ENCODE data around the gene CCDC57.

The CCDC57 gene

DNA sequence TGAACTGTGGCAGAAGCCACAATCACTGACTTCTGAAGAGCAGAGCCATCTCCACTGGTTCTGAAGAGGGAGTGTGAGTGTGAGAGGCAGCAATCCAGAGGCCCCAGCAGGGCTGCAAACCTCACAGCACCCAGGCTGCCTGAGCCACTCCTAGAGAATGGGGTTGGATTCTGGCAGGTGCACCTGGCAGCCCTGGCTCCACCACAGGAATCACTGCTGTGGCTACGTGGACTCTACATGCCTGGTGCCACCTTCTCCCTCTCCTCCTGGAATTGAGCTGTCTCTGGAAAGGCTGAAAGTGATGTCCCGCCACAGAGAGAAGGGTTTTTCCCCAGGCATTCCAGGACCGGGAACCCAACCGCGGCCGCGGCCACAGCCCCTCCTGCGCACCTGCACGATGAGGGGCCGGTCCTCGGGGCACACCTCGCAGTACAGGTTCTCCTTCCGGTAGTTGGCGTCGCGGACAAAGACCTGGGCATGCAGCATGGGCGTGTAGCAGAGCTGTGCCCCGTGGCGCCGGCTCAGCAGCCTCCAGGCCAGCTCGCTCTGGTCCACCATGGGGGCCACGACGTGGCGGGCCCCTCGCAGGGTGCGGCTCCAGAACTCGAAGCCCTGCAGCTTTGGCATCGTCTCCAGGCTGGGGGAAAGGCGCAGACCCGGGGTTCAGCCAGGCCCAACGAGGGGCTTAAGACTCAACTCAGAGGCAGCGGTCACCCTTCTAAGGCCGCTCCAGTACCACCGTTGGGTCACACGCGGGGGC, 148.0 kb downstream of the CCDC57 start:
- no peak for DNase-seq (ENCODE audit: low read depth in 2 of 2, low spot score in 1 of 2)

DNA sequence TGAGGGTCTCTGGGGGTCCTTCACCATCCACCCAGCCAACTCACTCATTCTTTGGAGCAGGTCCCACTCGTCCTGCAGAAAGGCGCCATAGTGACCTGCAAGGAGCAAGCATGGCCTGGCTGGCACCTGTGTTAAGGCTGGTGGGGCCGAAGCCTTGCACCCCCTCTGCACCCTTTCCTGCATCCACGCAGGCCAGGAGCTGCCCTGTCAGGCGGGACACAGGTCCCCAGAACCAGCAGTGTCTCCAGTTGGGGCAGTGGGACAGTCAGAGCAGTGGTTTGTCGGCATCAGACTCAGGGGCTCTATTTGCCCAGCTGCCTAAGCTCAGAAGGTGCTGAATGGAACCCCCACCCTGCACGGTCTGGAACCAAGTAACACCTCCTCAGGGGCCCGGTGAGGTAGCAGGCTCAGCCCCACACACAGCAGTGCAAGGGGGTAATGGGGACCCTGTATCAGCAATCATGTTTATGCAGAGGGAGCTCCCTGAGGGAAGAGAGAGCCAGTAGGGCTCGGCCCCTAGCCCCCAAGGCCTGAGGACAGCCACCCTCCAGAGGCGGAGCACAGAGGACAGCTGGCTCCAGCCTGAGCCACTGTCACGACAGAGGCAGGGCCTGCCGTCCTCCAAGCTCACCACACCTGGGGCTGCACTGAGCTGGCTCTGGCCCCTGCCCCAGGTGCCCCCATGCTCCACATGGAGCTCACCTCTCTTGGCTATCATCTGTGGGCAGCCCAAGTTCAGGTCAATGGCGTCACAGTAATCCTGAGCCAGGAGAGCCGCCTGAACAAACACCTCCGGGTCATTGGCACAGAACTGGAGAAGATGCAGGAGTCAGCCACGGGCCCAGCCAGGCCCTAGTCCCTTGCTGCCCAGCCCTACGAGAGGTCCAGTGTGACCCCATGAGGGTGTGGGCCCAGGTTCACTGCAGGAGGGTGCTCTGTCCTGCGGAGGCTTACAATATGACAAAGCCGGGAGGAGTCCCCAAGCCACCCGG, 148.9 kb downstream of the CCDC57 start:
- DNase-seq (ENCODE audit: low read depth in 2 of 2, low spot score in 1 of 2): no peak

DNA sequence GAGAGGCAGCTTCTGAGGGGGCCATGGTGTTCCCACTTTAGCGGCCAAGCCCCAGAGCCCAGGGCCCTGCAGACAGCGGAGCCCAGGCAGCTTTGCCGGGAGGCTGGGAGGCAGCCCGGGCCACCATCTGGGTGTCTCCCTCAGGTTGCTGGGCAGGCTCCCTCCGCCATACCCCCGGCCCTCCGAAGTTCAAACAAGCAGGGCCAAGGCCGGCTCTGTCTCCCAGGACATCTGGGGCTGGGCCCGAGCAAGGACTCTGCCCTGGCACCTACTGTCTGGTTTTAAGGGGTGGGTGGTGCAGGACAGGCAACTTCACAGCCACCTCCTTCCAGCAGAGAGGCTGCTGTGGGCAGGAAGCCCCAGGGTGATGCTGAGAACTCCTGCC, 149.7 kb downstream of the CCDC57 start:
- DNase-seq (ENCODE audit: low read depth in 2 of 2, low spot score in 1 of 2): no peak

- DNase-seq (ENCODE audit: low read depth in 2 of 2, low spot score in 1 of 2): no peak
Measured at GRCh38 chr17:82062076-82062983, 150.3 kb downstream of the CCDC57 start.

- DNase-seq (ENCODE audit: low read depth in 2 of 2, low spot score in 1 of 2): no peak
Measured at GRCh38 chr17:82061047-82061925, 151.4 kb downstream of the CCDC57 start.

- no peak for DNase-seq (ENCODE audit: low read depth in 2 of 2, low spot score in 1 of 2)
Measured at GRCh38 chr17:82060614-82061013, 152.0 kb downstream of the CCDC57 start.

- no peak for DNase-seq (ENCODE audit: low read depth in 2 of 2, low spot score in 1 of 2)
Measured at GRCh38 chr17:82060001-82060380, 152.7 kb downstream of the CCDC57 start.

- DNase-seq (ENCODE audit: low read depth in 2 of 2, low spot score in 1 of 2): no peak
Measured at GRCh38 chr17:82059272-82060000, 153.2 kb downstream of the CCDC57 start.

GRCh38 chr17:82058855-82059249, 153.8 kb downstream of the CCDC57 start:
- DNase-seq (ENCODE audit: low read depth in 2 of 2, low spot score in 1 of 2): no peak

DNA sequence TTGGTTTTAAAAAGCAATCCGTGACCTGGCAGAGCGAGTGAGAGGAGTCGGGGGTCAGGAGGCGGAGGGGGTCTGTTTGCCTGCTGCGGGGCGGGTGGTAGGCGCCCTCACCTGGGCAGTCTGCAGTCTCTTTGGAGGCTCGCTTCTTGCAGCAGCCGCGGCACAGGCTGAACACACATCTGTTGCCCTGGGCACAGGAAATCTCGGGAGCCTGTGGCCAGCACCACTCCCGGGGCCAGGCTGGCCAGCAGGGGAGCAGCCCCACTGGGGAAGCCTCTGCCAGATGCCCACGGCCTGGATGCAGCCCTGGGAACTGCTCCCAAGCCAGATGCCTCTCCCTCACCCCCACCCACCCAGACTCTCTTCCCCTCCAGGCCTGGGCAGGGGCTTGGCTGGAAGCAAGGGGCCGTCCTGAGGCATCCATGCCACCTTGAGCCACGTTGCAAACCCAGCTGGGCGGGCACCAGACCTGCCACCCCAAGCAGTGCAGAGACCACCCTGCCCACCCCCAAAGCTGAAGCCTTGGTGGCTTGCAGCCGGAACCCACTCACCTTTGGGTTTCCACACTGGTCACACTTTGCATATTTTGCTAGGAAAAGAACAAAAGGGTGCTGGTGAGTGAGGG, 154.3 kb downstream of the CCDC57 start:
- DNase-seq (ENCODE audit: low read depth in 2 of 2, low spot score in 1 of 2): no peak

DNA sequence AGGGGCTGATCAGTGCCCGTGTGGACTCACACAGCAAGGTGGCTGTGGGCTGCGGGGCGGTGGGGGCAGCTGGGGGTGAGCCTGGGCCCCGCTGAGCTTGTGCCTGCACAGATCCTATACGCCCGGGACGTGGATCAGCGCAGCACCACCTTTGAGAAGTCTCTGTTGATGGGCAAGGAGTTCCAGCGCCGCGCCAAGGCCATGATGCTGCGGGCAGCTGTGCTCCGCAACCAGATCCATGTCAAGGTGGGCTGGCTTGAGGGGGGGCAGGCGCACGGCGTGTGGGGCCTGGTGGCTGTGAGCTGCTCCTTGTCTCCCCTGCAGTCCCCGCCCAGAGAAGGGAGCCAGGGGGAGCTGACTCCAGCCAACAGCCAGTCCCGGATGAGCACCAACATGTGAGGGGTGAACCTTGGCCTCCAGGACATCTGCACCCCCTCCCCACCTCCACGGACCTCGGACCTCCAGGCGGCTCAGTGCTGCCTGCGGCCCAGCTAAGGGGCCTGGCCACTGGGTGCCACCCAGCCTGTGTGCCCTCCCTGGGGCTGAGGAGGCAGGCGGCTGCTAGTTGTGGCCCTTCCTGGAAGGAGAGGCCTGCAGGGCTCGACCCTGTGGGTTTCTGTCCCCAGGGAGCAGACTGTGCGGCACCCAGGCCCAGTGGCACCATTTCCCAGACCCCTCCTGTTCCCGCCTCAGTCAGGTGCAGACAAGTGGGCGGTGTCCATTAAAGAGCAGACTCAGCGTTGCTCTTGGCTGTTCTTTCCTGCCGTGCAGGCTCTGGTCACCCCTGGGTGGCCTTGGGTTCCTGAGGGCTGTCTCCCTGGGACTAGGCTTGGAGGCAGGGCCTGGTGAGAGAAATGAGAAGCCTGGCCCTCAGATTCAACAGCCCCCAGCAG, 155.7 kb downstream of the CCDC57 start:
- DNase-seq (ENCODE audit: low read depth in 2 of 2, low spot score in 1 of 2): no peak

DNA sequence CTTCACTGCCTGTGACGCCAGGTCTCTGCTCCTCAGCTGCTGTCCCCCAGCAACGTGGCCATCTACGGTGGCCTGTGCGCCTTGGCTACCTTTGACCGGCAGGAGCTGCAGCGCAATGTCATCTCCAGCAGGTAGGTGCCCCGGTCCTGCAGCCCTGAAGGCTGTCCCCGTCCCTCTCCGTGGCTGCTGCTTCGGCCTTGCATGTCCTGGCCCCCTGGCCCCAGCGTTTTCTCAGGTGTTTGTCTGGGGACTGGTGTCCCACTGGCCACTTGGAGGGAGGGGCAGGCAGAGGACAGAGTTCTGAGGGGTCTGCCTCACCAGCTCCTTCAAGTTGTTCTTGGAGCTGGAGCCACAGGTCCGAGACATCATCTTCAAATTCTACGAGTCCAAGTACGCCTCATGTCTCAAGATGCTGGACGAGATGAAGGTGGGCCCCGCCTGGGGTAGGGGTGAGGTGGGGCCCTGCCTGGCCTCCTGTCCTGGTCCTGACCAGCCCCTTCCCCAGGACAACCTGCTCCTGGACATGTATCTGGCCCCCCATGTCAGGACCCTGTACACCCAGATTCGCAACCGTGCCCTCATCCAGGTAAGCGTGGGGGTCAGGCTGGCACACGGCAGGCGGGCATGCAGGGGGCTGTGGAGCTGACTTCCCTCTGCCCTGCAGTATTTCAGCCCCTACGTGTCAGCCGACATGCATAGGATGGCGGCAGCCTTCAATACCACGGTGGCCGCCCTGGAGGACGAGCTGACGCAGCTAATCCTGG, 156.5 kb downstream of the CCDC57 start:
- no peak for DNase-seq (ENCODE audit: low read depth in 2 of 2, low spot score in 1 of 2)

- DNase-seq (ENCODE audit: low read depth in 2 of 2, low spot score in 1 of 2): no peak
Measured at GRCh38 chr17:82055023-82055964, 157.3 kb downstream of the CCDC57 start.

GRCh38 chr17:82054351-82055022, 158.2 kb downstream of the CCDC57 start:
- no peak for DNase-seq (ENCODE audit: low read depth in 2 of 2, low spot score in 1 of 2)

GRCh38 chr17:82053556-82054263, 158.9 kb downstream of the CCDC57 start:
- no peak for DNase-seq (ENCODE audit: low read depth in 2 of 2, low spot score in 1 of 2)
